ENCODE results near the gene ALOX15. TPM values are rescaled to one million over a fixed set of nuclear protein-coding genes. Genes with fewer than 3 reads are reported as not detected.
A peak's percentile ranks its signal among the peaks of the same experiment; 100 is the strongest.

ALOX15 gene
- total and polyA plus RNA-seq, 2 donors (not counting 1 experiment from before 2014, with no cell fraction given), result not detected

DNA sequence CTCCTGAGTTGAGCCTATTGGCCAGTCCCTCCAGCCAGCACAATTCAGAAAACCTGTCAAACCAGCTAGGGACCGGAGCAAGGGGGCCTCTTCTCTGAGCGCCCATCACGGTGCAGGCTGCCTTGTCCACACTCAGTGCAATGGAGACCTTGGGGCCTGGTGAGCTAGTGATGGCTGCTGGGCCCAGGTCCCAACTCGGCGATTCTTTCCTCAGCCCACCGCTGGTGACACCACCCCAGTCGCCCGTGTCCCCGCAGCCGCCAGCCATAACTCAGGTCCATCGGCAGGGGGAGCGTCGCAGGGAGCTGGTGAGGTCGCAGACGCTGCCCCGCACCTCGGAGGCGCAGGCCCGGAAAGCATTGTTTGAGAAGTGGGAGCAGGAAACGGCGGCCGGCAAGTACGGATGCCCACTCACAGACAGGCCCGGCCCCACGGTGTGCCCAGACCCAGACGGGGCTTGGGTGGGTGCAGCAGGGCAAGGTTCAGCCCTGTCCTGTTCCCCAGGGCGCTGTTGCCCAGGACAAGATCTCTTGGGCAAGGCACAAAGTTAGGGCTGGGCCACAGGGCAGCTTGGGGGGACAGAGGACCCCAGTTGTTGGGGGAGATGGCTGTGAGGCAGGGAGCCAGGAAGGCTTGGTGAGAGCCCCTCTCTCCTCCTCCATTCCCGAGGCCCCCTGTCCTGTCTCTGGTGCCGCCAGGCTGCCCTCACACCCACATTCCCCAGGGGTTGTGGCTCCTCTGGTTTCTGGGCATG is 46.4 kb downstream of the ALOX15 start:
- no peak for DNase-seq (ENCODE audit: low read depth in 2 of 2)
- Histone ChIP-seq H3K36me3 (ENCODE audit: control insufficient read depth, insufficient read depth, low read length) (no peaks in the 10 kb centered on the region), H3K79me2 (ENCODE audit: control insufficient read depth, insufficient read depth, low read length) (no peaks in the 10 kb centered on the region), H3K27ac (ENCODE audit: insufficient read depth, low read length) (no peak overlapping the region), H4K20me1 (ENCODE audit: control insufficient read depth, extremely low read depth, insufficient read depth, low read length) (no peaks in the 10 kb centered on the region), H3K9me3 (ENCODE audit: control insufficient read depth, insufficient read depth, low read depth, low read length) (no peaks in the 10 kb centered on the region), H3K4me2 (ENCODE audit: extremely low read depth, insufficient read depth, low read length) (no peak overlapping the region), H3K4me1 (ENCODE audit: control insufficient read depth, extremely low read depth, insufficient read depth, low read length) (no peaks in the 10 kb centered on the region), H2AFZ (ENCODE audit: low read length) (no peak overlapping the region), H3K4me3 (replicated peaks in 1 of 4; ENCODE audit: control extremely low read depth in 1 of 4, insufficient read depth in 1 of 4, low read depth in 3 of 4, low read length in 4 of 4) (no peak overlapping the region), H3K9ac (ENCODE audit: insufficient read depth, low read length) (no peak overlapping the region), H3K27me3 (ENCODE audit: control insufficient read depth, insufficient read depth, low read length) (peaks cover 17% of the 10 kb centered on the region)
- TF ChIP-seq, protein P1, sequence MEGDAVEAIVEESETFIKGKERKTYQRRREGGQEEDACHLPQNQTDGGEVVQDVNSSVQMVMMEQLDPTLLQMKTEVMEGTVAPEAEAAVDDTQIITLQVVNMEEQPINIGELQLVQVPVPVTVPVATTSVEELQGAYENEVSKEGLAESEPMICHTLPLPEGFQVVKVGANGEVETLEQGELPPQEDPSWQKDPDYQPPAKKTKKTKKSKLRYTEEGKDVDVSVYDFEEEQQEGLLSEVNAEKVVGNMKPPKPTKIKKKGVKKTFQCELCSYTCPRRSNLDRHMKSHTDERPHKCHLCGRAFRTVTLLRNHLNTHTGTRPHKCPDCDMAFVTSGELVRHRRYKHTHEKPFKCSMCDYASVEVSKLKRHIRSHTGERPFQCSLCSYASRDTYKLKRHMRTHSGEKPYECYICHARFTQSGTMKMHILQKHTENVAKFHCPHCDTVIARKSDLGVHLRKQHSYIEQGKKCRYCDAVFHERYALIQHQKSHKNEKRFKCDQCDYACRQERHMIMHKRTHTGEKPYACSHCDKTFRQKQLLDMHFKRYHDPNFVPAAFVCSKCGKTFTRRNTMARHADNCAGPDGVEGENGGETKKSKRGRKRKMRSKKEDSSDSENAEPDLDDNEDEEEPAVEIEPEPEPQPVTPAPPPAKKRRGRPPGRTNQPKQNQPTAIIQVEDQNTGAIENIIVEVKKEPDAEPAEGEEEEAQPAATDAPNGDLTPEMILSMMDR (conservative IDR thresholded peaks at IDR 0.05 in 1 of 2, IDR thresholded peaks at IDR 0.05 in 1 of 2; ENCODE audit: low read depth in 1 of 2, low read length in 2 of 2), result peak in 1 of 2 donors; percentile 9
- TF ChIP-seq EZH2 (IDR thresholded peaks at IDR 0.05; ENCODE audit: low read length, missing control alignments), result no peak

DNA sequence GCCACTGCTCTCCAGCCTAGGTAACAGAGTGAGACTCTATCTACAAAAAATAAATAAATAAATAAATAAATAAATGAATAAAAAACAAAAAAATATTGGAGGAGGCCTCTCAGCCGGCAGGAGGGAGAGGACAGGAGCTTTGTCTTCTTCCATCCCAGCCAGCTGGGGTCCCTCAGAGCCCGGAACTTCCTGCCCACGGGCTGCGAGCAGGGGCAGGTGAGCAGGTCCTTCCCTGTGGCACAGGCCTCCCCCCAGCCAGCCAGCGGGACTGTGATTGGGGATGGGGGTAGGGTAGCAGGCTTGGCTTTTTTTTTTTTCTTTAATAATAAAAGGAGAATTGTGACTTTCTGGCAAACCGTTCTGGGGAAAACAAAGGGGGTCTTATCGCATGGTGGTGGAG is 47.1 kb downstream of the ALOX15 start:
- TF ChIP-seq, protein P1 (conservative IDR thresholded peaks at IDR 0.05 in 1 of 2, IDR thresholded peaks at IDR 0.05 in 1 of 2; ENCODE audit: low read depth in 1 of 2, low read length in 2 of 2), result no peak
- TF ChIP-seq EZH2 (IDR thresholded peaks at IDR 0.05; ENCODE audit: low read length, missing control alignments), result no peak
- Histone ChIP-seq H3K36me3 (ENCODE audit: control insufficient read depth, insufficient read depth, low read length) (no peaks in the 10 kb centered on the region), H3K4me3 (replicated peaks in 1 of 4; ENCODE audit: control extremely low read depth in 1 of 4, insufficient read depth in 1 of 4, low read depth in 3 of 4, low read length in 4 of 4) (no peak overlapping the region), H3K9ac (ENCODE audit: insufficient read depth, low read length) (no peak overlapping the region), H3K27me3 (ENCODE audit: control insufficient read depth, insufficient read depth, low read length) (peaks cover 13% of the 10 kb centered on the region), H2AFZ (ENCODE audit: low read length) (no peak overlapping the region), H3K4me1 (ENCODE audit: control insufficient read depth, extremely low read depth, insufficient read depth, low read length) (no peaks in the 10 kb centered on the region), H3K27ac (ENCODE audit: insufficient read depth, low read length) (no peak overlapping the region), H3K4me2 (ENCODE audit: extremely low read depth, insufficient read depth, low read length) (no peak overlapping the region), H3K79me2 (ENCODE audit: control insufficient read depth, insufficient read depth, low read length) (no peaks in the 10 kb centered on the region), H3K9me3 (ENCODE audit: control insufficient read depth, insufficient read depth, low read depth, low read length) (no peaks in the 10 kb centered on the region), H4K20me1 (ENCODE audit: control insufficient read depth, extremely low read depth, insufficient read depth, low read length) (no peaks in the 10 kb centered on the region)
- DNase-seq (ENCODE audit: low read depth in 2 of 2), result no peak

DNA sequence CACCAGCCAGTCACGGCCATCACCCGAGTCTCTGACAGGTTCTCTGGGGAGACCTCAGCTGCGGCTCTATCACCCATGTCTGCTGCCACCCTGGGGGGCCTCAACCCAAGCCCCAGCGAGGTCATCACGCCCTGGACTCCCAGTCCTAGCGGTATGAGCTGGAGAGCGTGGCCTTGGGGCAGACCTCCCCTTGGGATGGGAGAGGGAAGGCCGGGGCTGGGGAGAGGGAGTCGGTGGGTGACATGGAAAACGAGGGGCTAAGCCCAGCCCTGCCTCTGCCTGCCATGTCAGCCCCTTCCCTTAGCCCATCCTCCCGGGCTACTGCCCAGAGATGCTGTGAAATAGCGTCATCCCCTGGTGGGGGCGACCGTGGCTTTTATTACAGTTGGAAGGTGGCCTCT is 48.5 kb downstream of the ALOX15 start:
- no peaks in the 10 kb centered on the region for H3K4me1 ChIP-seq (ENCODE audit: control insufficient read depth, extremely low read depth, insufficient read depth, low read length)
- H3K9ac ChIP-seq (ENCODE audit: insufficient read depth, low read length), result no peak overlapping the region
- TF ChIP-seq EZH2 (IDR thresholded peaks at IDR 0.05; ENCODE audit: low read length, missing control alignments), result no peak
- TF ChIP-seq, protein P1 (conservative IDR thresholded peaks at IDR 0.05 in 1 of 2, IDR thresholded peaks at IDR 0.05 in 1 of 2; ENCODE audit: low read depth in 1 of 2, low read length in 2 of 2), result no peak
- H2AFZ ChIP-seq (ENCODE audit: low read length), result no peak overlapping the region
- H3K27ac ChIP-seq (ENCODE audit: insufficient read depth, low read length), result no peak overlapping the region
- no peak overlapping the region for H3K4me3 ChIP-seq (replicated peaks in 1 of 4; ENCODE audit: control extremely low read depth in 1 of 4, insufficient read depth in 1 of 4, low read depth in 3 of 4, low read length in 4 of 4)
- no peak for DNase-seq (ENCODE audit: low read depth in 2 of 2)
- H3K4me2 ChIP-seq (ENCODE audit: extremely low read depth, insufficient read depth, low read length), result no peak overlapping the region
- H3K79me2 ChIP-seq (ENCODE audit: control insufficient read depth, insufficient read depth, low read length), result no peaks in the 10 kb centered on the region
- no peaks in the 10 kb centered on the region for H3K9me3 ChIP-seq (ENCODE audit: control insufficient read depth, insufficient read depth, low read depth, low read length)
- no peaks in the 10 kb centered on the region for H4K20me1 ChIP-seq (ENCODE audit: control insufficient read depth, extremely low read depth, insufficient read depth, low read length)
- H3K27me3 ChIP-seq (ENCODE audit: control insufficient read depth, insufficient read depth, low read length), result peaks cover 3% of the 10 kb centered on the region
- no peaks in the 10 kb centered on the region for H3K36me3 ChIP-seq (ENCODE audit: control insufficient read depth, insufficient read depth, low read length)
